Mucosa of descending colon (tissue), 3 donors: ENCODE results near the gene FCHSD1. TPM values are rescaled to one million over a fixed set of nuclear protein-coding genes. Genes with fewer than 3 reads are reported as not detected.

Experiments used
- ATAC-seq: fragments of 200-7000 bp; cut with Tn5 transposase; one replicate; pipeline ENCODE4 v1.9.1; 2020; ENCODE audit warnings: mild to moderate bottlenecking, moderate library complexity
- DNase-seq, 3 donors: peaks; one replicate each; pipeline ENCODE4 v3.0.0-alpha.2; 2020
- H3K36me3 ChIP-seq: fragments of 200-600 bp; one replicate; pipeline ENCODE4 v1.8.0; 2021; ENCODE audit warnings: low read depth, mild to moderate bottlenecking
- H3K4me1 ChIP-seq: fragments of 200-600 bp; one replicate; pipeline ENCODE4 v1.8.0; 2021; ENCODE audit warnings: low read depth, mild to moderate bottlenecking
- H3K4me3 ChIP-seq: fragments of 200-600 bp; one replicate; pipeline ENCODE4 v1.8.0; 2021; ENCODE audit warnings: mild to moderate bottlenecking
- H3K9me3 ChIP-seq: fragments of 200-600 bp; one replicate; pipeline ENCODE4 v1.8.0; 2021; ENCODE audit warnings: mild to moderate bottlenecking
- intact Hi-C, 2 donors: fragments of 100-400 bp; cut with DNase I in 1 of 2; cut with micrococcal nuclease in 1 of 2; formaldehyde crosslinking; loops; one replicate each; pipeline versions ENCODE4 v1.11.0 to v1.11.1; 2022; cut with DNase I, micrococcal nuclease
- total RNA-seq, 3 donors: library from RNA; stranded (reverse); fragmentation: NEBNext Ultra II Directional in 2 of 3; extraction: Animal tissue kit (Norgen Biotek cat#: 25700) in 2 of 3; gene quantifications; one replicate each; pipeline versions ENCODE4 v1.2.1 to v1.2.4, GENCODE V29; 2021 to 2023
- TF ChIP-seq, protein P1 (sequence below): fragments of 200-600 bp; IDR thresholded peaks from one replicate; pipeline ENCODE4 v1.8.0; 2022; ENCODE audit warnings: antibody characterized with exemption, mild to moderate bottlenecking
- donor health status: DM: no; HTN: no; CAD: no; lungs with moderate emphysema.
- donor health status: DM: no; HTN: no; CAD: no.
- donor health status: DM: no; HTN: yes; CAD: no.

FCHSD1 gene
- total RNA-seq, 3 donors from 2014 or later: 16.3 to 23.3 (median 17.6) TPM

DNA sequence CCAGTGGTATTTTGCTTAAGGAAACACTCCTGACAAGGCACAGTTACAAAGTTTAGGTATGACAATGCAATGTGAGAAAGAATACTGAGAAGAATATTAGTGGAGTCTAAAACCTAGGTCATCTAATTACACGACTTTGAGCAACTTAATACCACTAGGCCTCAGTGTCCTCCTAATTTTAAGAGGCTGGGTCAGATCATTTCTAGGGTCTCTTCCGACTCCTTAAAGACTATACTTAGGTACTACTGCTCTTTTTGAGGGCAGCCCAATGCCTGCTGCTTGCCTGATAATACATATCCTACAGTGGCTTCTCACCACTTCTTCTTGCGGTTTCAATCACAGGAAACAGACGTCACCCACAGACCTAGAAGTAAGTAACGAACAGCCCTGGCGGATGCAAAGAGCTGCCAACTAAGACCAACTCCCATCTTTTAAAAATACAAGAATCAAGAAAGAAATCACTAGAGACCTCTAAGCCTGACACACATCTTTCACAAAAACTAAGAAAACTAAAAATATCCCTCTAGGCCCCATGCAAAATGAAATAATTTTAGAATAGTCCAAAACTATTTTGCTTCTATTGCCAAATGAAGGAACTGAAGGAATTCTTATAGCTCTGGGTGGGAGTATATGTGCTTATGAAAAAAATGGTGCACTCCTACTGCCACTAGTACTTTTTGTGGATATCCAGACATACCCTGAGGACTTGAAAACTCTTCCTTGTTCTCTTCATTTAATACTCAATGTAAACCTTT is 45.5 kb downstream of the FCHSD1 start:
- peaks cover 13% of the 10 kb centered on the region for H3K4me1 ChIP-seq
- H3K9me3 ChIP-seq: no peaks in the 10 kb centered on the region
- intact Hi-C loops: no loop called here
- H3K36me3 ChIP-seq: no peaks in the 10 kb centered on the region
- H3K4me3 ChIP-seq: no peak overlapping the region
- ATAC-seq: peak; percentile 77
- TF ChIP-seq, protein P1, sequence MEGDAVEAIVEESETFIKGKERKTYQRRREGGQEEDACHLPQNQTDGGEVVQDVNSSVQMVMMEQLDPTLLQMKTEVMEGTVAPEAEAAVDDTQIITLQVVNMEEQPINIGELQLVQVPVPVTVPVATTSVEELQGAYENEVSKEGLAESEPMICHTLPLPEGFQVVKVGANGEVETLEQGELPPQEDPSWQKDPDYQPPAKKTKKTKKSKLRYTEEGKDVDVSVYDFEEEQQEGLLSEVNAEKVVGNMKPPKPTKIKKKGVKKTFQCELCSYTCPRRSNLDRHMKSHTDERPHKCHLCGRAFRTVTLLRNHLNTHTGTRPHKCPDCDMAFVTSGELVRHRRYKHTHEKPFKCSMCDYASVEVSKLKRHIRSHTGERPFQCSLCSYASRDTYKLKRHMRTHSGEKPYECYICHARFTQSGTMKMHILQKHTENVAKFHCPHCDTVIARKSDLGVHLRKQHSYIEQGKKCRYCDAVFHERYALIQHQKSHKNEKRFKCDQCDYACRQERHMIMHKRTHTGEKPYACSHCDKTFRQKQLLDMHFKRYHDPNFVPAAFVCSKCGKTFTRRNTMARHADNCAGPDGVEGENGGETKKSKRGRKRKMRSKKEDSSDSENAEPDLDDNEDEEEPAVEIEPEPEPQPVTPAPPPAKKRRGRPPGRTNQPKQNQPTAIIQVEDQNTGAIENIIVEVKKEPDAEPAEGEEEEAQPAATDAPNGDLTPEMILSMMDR: no peak
- DNase-seq: peak in 1 of 3 donors; percentile 71

DNA sequence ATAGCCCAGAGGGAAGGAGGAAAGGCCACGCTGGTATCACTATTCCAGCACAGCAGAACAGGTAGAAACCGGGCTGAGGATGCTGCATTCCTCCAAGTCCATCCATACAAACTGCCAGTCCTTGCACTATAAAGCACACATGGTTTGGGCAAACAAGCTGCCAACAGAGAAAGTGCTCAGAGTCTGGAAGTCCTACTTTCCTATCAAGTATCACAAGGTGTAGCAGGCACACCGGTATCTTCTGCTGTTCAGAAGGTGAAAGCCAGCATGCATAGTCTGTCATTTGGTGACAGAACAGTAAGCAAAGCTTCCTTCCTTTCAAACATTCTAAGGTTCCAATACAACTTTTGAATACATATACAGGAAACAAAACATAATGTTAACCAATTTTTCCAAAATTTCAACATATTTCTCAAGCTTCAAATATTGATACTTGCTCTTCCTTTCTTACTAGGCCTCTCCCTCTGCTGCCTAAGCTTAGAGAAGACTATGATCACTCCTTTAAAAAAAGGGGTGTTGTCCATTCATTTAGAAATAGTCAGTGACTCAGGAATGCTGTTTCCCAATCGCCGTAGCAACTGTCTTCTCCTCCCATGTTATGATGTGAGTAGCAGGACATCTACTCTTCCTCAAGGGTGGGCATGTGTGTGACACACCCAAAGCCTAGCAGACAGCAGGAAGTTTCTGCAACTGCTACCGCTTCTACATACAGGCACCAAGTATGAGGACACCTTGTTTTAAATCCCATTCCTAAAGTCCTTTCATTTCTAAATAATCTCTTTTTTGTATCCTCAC is 47.1 kb downstream of the FCHSD1 start:
- intact Hi-C loops: no loop called here
- peaks cover 13% of the 10 kb centered on the region for H3K4me1 ChIP-seq
- ATAC-seq: peak; percentile 94

GRCh38 chr5:141602606-141603005 is 48.6 kb downstream of the FCHSD1 start:
- DNase-seq (no peak), ATAC-seq (no peak)
- H3K9me3 ChIP-seq: no peaks in the 10 kb centered on the region
- no peaks in the 10 kb centered on the region for H3K36me3 ChIP-seq
- TF ChIP-seq, protein P1: no peak
- H3K4me1 ChIP-seq: peaks cover 13% of the 10 kb centered on the region
- H3K4me3 ChIP-seq: no peak overlapping the region
- intact Hi-C loops: no loop called here

More for the DNA sequence above, 47.1 kb downstream of the FCHSD1 start:
- Histone ChIP-seq H3K9me3 (no peaks in the 10 kb centered on the region), H3K36me3 (no peaks in the 10 kb centered on the region), H3K4me3 (no peak overlapping the region)
- DNase-seq: peak in 1 of 3 donors; percentile 36
- TF ChIP-seq, protein P1: no peak

DNA sequence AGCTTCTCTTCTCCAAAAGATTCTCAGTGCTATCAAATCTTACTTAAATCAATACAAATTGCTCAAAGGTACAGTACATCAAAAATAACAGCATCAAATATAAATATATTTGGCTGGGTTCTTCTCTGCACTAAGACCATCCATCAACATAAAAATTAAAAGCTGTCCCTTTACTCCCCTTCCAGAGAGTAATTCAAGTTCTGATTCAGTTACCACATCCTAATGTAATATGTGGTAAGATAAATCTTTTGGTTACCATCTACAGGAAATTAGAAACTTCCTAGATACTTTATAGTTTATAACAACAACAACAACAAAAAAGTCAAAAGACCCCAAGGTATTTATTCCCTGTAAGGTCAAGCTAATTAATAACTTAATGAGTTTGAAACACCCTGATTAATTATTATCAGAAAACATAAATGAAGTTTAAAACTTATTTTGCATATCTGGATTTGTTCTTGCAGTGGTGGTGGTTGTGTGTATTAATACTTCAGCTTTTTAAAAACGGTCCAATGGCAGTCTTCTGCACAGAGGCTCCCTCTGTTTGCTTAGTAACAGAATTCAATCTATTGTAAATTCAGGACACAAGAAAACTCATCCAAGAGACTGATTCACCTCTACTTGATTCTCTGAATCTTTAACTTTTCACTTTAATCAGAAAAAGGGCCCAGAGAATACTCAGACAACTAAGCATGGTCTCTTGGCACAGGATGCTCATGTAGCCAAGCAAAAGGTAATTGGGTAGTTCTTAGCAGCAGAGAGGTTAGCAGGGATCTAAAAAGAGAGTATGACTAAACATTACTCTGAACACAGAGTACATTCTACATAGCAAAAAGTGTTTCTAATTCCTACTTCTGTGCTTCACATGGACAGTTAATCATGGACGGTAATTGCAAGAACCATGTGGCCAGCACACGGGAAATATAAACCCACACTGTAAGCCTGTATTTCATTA is 52.5 kb downstream of the FCHSD1 start:
- H3K4me1 ChIP-seq: no peaks in the 10 kb centered on the region
- TF ChIP-seq, protein P1: no peak
- no peak overlapping the region for H3K4me3 ChIP-seq
- ATAC-seq (peak; percentile 36), DNase-seq (no peak)
- intact Hi-C loops: no loop called here
- no peaks in the 10 kb centered on the region for H3K36me3 ChIP-seq
- no peaks in the 10 kb centered on the region for H3K9me3 ChIP-seq

- DNase-seq: no peak
- Histone ChIP-seq H3K36me3 (no peaks in the 10 kb centered on the region), H3K9me3 (no peaks in the 10 kb centered on the region), H3K4me1 (no peaks in the 10 kb centered on the region), H3K4me3 (no peak overlapping the region)
- peak; percentile 12 for ATAC-seq
- TF ChIP-seq, protein P1: no peak
- intact Hi-C loops: no loop called here
These were observed 53.4 kb downstream of the FCHSD1 start for GRCh38 chr5:141597814-141598213.
